ENCODE measurements around the gene PELI3. TPM values are rescaled to one million over a fixed set of nuclear protein-coding genes. Genes with fewer than 3 reads are reported as not detected.

The PELI3 gene
- total RNA-seq, 1 experiment from 2014 or later: 22.9 TPM

DNA sequence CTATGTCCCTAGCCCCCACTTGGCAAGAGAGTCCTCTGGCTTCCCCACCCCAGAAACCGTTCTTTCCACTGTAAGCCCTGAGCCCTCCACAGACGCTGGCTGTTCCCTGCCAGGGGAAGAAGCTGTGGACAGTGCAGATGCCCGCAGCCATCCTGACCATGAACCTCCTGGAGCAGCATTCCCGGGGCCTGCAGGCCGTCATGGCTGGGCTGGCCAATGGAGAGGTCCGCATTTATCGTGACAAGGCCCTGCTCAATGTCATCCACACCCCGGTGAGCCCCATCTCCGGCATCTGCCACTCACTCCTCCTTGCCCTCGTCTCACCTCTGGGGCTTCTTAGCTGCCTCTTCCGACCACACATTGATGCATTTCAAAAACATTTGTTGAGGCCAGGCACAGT, 56.9 kb downstream of the PELI3 start:
- CTCF ChIA-PET: no interaction called here
- BruUV-seq (replicated peaks): no TSS peak

DNA sequence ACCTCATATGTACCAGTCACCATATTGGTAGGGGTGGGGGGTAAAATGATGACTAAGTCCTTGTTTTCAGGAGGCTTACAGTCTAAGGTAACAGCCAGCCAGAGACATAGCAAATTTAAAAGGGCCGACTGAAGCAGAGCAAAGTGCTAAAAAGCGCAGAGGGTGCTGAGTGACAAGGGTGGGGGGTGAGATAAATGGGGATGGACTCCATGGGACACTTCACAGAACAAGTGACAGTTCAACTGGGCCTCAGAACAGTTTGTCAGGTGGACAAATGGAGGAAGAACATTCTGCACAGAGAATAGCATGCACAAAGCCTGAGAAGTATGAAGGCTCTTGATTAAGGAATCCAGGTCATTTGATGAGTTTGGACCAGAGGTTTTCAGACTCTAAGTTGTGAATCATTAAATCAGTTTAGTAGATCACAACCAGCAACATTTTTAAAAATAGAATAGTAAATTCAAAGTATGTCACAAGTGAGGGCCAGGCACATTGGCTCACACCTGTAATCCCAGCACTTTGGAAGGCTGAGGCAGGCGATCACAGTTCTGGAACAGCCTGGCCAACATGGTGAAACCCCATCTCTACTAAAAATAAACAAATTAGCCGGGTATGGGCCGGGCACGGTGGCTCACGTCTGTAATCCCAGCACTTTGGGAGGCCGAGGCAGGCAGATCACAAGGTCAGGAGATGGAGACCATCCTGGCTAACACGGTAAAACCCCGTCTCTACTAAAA, 57.8 kb downstream of the PELI3 start:
- BruUV-seq (replicated peaks): no TSS peak
- Histone ChIP-seq H3K27ac (ENCODE audit: low read length) (no peak overlapping the region), H3K9me3 (ENCODE audit: low read length) (no peaks in the 10 kb centered on the region), H3K36me3 (ENCODE audit: low read depth, low read length) (peaks cover 8% of the 10 kb centered on the region), H2AFZ (ENCODE audit: low read length) (no peak overlapping the region), H3K4me2 (ENCODE audit: low read length) (no peak overlapping the region), H3K27me3 (ENCODE audit: low read length) (no peaks in the 10 kb centered on the region), H3K79me2 (ENCODE audit: low read length) (no peaks in the 10 kb centered on the region), H3K9me2 (replicated peaks; ENCODE audit: low read length) (no peaks in the 10 kb centered on the region), H3K9ac (ENCODE audit: low read length) (no peak overlapping the region), H3K4me3 (ENCODE audit: low read length) (no peak overlapping the region), H3K4me1 (ENCODE audit: insufficient read depth, low read length) (no peaks in the 10 kb centered on the region), H4K20me1 (ENCODE audit: low read length) (no peaks in the 10 kb centered on the region), H3F3A (ENCODE audit: low read length, unreplicated experiment) (no peaks in the 10 kb centered on the region)
- ATAC-seq (no peak), DNase-seq (no peak)
- intact Hi-C loops (cut with micrococcal nuclease): no loop called here
- ChIA-PET CTCF (no interaction called here), POLR2A (ENCODE audit: unreplicated experiment) (no interaction called here)
- no peak for TF ChIP-seq EZH2phosphoT487 (IDR thresholded peaks at IDR 0.05; ENCODE audit: borderline replicate concordance, low read length)
- TF ChIP-seq, protein P1, sequence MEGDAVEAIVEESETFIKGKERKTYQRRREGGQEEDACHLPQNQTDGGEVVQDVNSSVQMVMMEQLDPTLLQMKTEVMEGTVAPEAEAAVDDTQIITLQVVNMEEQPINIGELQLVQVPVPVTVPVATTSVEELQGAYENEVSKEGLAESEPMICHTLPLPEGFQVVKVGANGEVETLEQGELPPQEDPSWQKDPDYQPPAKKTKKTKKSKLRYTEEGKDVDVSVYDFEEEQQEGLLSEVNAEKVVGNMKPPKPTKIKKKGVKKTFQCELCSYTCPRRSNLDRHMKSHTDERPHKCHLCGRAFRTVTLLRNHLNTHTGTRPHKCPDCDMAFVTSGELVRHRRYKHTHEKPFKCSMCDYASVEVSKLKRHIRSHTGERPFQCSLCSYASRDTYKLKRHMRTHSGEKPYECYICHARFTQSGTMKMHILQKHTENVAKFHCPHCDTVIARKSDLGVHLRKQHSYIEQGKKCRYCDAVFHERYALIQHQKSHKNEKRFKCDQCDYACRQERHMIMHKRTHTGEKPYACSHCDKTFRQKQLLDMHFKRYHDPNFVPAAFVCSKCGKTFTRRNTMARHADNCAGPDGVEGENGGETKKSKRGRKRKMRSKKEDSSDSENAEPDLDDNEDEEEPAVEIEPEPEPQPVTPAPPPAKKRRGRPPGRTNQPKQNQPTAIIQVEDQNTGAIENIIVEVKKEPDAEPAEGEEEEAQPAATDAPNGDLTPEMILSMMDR (conservative IDR thresholded peaks at IDR 0.05; ENCODE audit: low read depth, low read length): no peak
- no peak for TF ChIP-seq EZH2 (IDR thresholded peaks at IDR 0.05; ENCODE audit: low read length, unreplicated experiment)

More for the DNA sequence above, 56.9 kb downstream of the PELI3 start:
- H4K20me1 ChIP-seq (ENCODE audit: low read length): no peaks in the 10 kb centered on the region
- DNase-seq (no peak), ATAC-seq (no peak)
- no peaks in the 10 kb centered on the region for H3K4me1 ChIP-seq (ENCODE audit: insufficient read depth, low read length)
- H3K9ac ChIP-seq (ENCODE audit: low read length): no peak overlapping the region
- H3K27me3 ChIP-seq (ENCODE audit: low read length): no peaks in the 10 kb centered on the region
- TF ChIP-seq, protein P1 (conservative IDR thresholded peaks at IDR 0.05; ENCODE audit: low read depth, low read length): no peak
- no peak for TF ChIP-seq EZH2 (IDR thresholded peaks at IDR 0.05; ENCODE audit: low read length, unreplicated experiment)
- TF ChIP-seq EZH2phosphoT487 (IDR thresholded peaks at IDR 0.05; ENCODE audit: borderline replicate concordance, low read length): no peak
- H2AFZ ChIP-seq (ENCODE audit: low read length): no peak overlapping the region
- no peaks in the 10 kb centered on the region for H3F3A ChIP-seq (ENCODE audit: low read length, unreplicated experiment)
- POLR2A ChIA-PET (ENCODE audit: unreplicated experiment): no interaction called here
- H3K27ac ChIP-seq (ENCODE audit: low read length): no peak overlapping the region
- H3K4me3 ChIP-seq (ENCODE audit: low read length): no peak overlapping the region
- H3K79me2 ChIP-seq (ENCODE audit: low read length): no peaks in the 10 kb centered on the region
- no peaks in the 10 kb centered on the region for H3K9me2 ChIP-seq (replicated peaks; ENCODE audit: low read length)
- H3K9me3 ChIP-seq (ENCODE audit: low read length): no peaks in the 10 kb centered on the region
- intact Hi-C loops (cut with micrococcal nuclease): no loop called here
- peaks cover 8% of the 10 kb centered on the region for H3K36me3 ChIP-seq (ENCODE audit: low read depth, low read length)
- no peak overlapping the region for H3K4me2 ChIP-seq (ENCODE audit: low read length)

Other genes with a start within 250 kb of the PELI3 start
- gene KLC2, start 209.2 kb upstream of the PELI3 start, total RNA-seq (2014; rRNA removed): 32.1 and 51.5 TPM in 2 replicates
- gene RAB1B, start 198.3 kb upstream of the PELI3 start, total RNA-seq (2014; rRNA removed): 355 and 380 TPM in 2 replicates
- gene CNIH2, start 188.7 kb upstream of the PELI3 start, total RNA-seq (2014; rRNA removed): 2.2 and 5.2 TPM in 2 replicates
- 196 and 236 TPM in 2 replicates for gene YIF1A, start 177.8 kb upstream of the PELI3 start, total RNA-seq (2014; rRNA removed)
- not detected in 2 replicates for gene TMEM151A, start 175.0 kb upstream of the PELI3 start, total RNA-seq (2014; rRNA removed)
- gene CD248, start 149.9 kb upstream of the PELI3 start, total RNA-seq (2014; rRNA removed): not detected in 2 replicates
- 41.2 and 71.8 TPM in 2 replicates for gene RIN1, start 130.5 kb upstream of the PELI3 start, total RNA-seq (2014; rRNA removed)
- gene BRMS1, start 121.8 kb upstream of the PELI3 start, total RNA-seq (2014; rRNA removed): 123 and 176 TPM in 2 replicates
- 38.9 and 41.1 TPM in 2 replicates for gene B4GAT1, start 119.3 kb upstream of the PELI3 start, total RNA-seq (2014; rRNA removed)
- 25.5 and 27.8 TPM in 2 replicates for gene SLC29A2, start 95.1 kb upstream of the PELI3 start, total RNA-seq (2014; rRNA removed)
- not detected in 2 replicates for gene NPAS4, start 45.9 kb upstream of the PELI3 start, total RNA-seq (2014; rRNA removed)
- 214 and 321 TPM in 2 replicates for gene MRPL11, start 28.1 kb upstream of the PELI3 start, total RNA-seq (2014; rRNA removed)
- gene DPP3, start 13.5 kb downstream of the PELI3 start, total RNA-seq (2014; rRNA removed): 135 and 165 TPM in 2 replicates
- 24.4 and 28.4 TPM in 2 replicates for gene BBS1, start 43.7 kb downstream of the PELI3 start, total RNA-seq (2014; rRNA removed)
- 15.1 and 19.7 TPM in 2 replicates for gene ZDHHC24, start 79.1 kb downstream of the PELI3 start, total RNA-seq (2014; rRNA removed)
- not detected in 2 replicates for gene ACTN3, start 80.0 kb downstream of the PELI3 start, total RNA-seq (2014; rRNA removed)
- 9.4 and 11.8 TPM in 2 replicates for gene CTSF, start 101.7 kb downstream of the PELI3 start, total RNA-seq (2014; rRNA removed)
- gene CCDC87, start 126.2 kb downstream of the PELI3 start, total RNA-seq (2014; rRNA removed): 0.69 TPM in 1 of 2 replicates, not detected in the other
- 43.8 and 56.8 TPM in 2 replicates for gene CCS, start 126.3 kb downstream of the PELI3 start, total RNA-seq (2014; rRNA removed)
- 79.3 and 119 TPM in 2 replicates for gene RBM14, start 149.7 kb downstream of the PELI3 start, total RNA-seq (2014; rRNA removed)
- 152 and 164 TPM in 2 replicates for gene RBM4, start 171.8 kb downstream of the PELI3 start, total RNA-seq (2014; rRNA removed)
- gene RBM4B, start 211.0 kb downstream of the PELI3 start, total RNA-seq (2014; rRNA removed): 31.4 and 40.2 TPM in 2 replicates